Placental pericyte (primary cell): ENCODE measurements around the gene GOT2. TPM values are rescaled to one million over a fixed set of nuclear protein-coding genes. Genes with fewer than 3 reads are reported as not detected.

ENCODE experiments used
- small RNA-seq: library from RNA; depleted of rRNA; stranded (forward); fragments of <200 nt; gene quantifications from one replicate; pipeline ENCODE3, GENCODE V24; 2012; ENCODE audit warnings: low replicate concordance
- total RNA-seq: library from RNA; depleted of rRNA; stranded (reverse); fragments of >200 nt; gene quantifications from 2 replicates; pipeline ENCODE4 v1.2.3, GENCODE V29; 2012

The GOT2 gene
- total RNA-seq = 45.5 and 66.6 TPM in 2 replicates

GRCh38 chr16:58733671-58734458 lies at the start of gene GOT2:
TSS of gene GOT2 (minus strand) at chr16:58734316. CDS start at chr16:58734228, 88 bp downstream.

GRCh38 chr16:58684354-58685083 lies 49.6 kb downstream of the GOT2 start, which contains the start of gene SLC38A7:
TSS of gene SLC38A7 (minus strand) at chr16:58684770. CDS start at chr16:58680126, 4,644 bp downstream.

Small RNA genes within 50 kb of the gene (small RNA-seq; reads per million reads assigned to genes)
- gene RN7SL143P = not detected
- gene RNU6-1155P = not detected

Other genes with a start within 250 kb of the GOT2 start
- 1.1 and 5.6 TPM in 2 replicates for gene NDRG4, start 234.2 kb downstream of the GOT2 start, total RNA-seq
- 10.5 and 14.2 TPM in 2 replicates for gene SETD6, start 218.8 kb downstream of the GOT2 start, total RNA-seq
- 123 and 156 TPM in 2 replicates for gene CNOT1, start 104.5 kb downstream of the GOT2 start, total RNA-seq
- 37.5 and 53.4 TPM in 2 replicates for gene SLC38A7, start 49.5 kb downstream of the GOT2 start, total RNA-seq